Bronchial epithelial cell (primary cell): Measurements from ENCODE around the gene CD207. TPM values are rescaled to one million over a fixed set of nuclear protein-coding genes. Genes with fewer than 3 reads are reported as not detected.
A peak's percentile ranks its signal among the peaks of the same experiment; 100 is the strongest.

Experiments used
- DNase-seq: peaks from one replicate; pipeline ENCODE4 v3.0.0-alpha.2; 2010; ENCODE audit warnings: low read depth
- FAIRE-seq: peaks from 2 replicates; lab custom pipeline; 2011; peaks lifted over from hg19 to GRCh38; lab: Jason Lieb, UNC
- H3K27me3 ChIP-seq: 2 replicates; pipeline ENCODE4 v1.5.1; 2011; ENCODE audit warnings: low read length; ENCODE audit not compliant: control insufficient read depth, insufficient read depth
- H3K36me3 ChIP-seq: 2 replicates; pipeline ENCODE4 v1.5.1; 2011; ENCODE audit warnings: low read length; ENCODE audit not compliant: control insufficient read depth, insufficient read depth
- H3K4me3 ChIP-seq: 2 replicates; pipeline ENCODE4 v1.5.1; 2011; ENCODE audit warnings: mild to moderate bottlenecking, low read depth, low read length, control low read depth
- CTCF ChIP-seq: IDR thresholded peaks from 2 replicates; pipeline ENCODE4 v1.5.1; 2011; ENCODE audit warnings: mild to moderate bottlenecking, moderate library complexity, low read length, control low read depth, inconsistent platforms; ENCODE audit not compliant: insufficient read depth, severe bottlenecking
- total RNA-seq: library from RNA; depleted of rRNA; stranded (reverse); fragments of >200 nt; gene quantifications from 2 replicates; pipeline ENCODE4 v1.2.1, GENCODE V29; 2014

CD207 gene
- total RNA-seq, 1 donor from 2014 or later, result not detected

GRCh38 chr2:70868970-70869369, 33.4 kb upstream of the CD207 start:
- Histone ChIP-seq H3K4me3 (no peak overlapping the region), H3K36me3 (no peaks in the 10 kb centered on the region), H3K27me3 (peaks cover 1% of the 10 kb centered on the region)
- TF ChIP-seq CTCF, result no peak
- FAIRE-seq, result no peak
- DNase-seq, result no peak

GRCh38 chr2:70861777-70862625, 26.4 kb upstream of the CD207 start:
- DNase-seq (peak; percentile 51), FAIRE-seq (no peak)
- no peak overlapping the region for H3K4me3 ChIP-seq
- peak; percentile 93 for TF ChIP-seq CTCF
- peaks cover 6% of the 10 kb centered on the region for H3K27me3 ChIP-seq
- H3K36me3 ChIP-seq, result no peaks in the 10 kb centered on the region

- H3K4me3 ChIP-seq, result no peak overlapping the region
- no peak for TF ChIP-seq CTCF
- peaks cover 3% of the 10 kb centered on the region for H3K27me3 ChIP-seq
- H3K36me3 ChIP-seq, result no peaks in the 10 kb centered on the region
- no peak for DNase-seq
- no peak for FAIRE-seq
Measured at GRCh38 chr2:70855667-70856066, 20.1 kb upstream of the CD207 start.

GRCh38 chr2:70854411-70854810, 18.8 kb upstream of the CD207 start:
- Histone ChIP-seq H3K36me3 (no peaks in the 10 kb centered on the region), H3K27me3 (no peaks in the 10 kb centered on the region), H3K4me3 (no peak overlapping the region)
- FAIRE-seq, result no peak
- TF ChIP-seq CTCF, result no peak
- DNase-seq, result no peak

GRCh38 chr2:70852824-70853223, 17.2 kb upstream of the CD207 start:
- H3K36me3 ChIP-seq, result no peaks in the 10 kb centered on the region
- no peak for FAIRE-seq
- no peak for DNase-seq
- no peaks in the 10 kb centered on the region for H3K27me3 ChIP-seq
- no peak for TF ChIP-seq CTCF
- no peak overlapping the region for H3K4me3 ChIP-seq
